ENCODE data around the gene MRPS18C. TPM values are rescaled to one million over a fixed set of nuclear protein-coding genes. Genes with fewer than 3 reads are reported as not detected.

MRPS18C gene
- total RNA-seq = 26.5 and 28.3 TPM in 2 replicates

DNA sequence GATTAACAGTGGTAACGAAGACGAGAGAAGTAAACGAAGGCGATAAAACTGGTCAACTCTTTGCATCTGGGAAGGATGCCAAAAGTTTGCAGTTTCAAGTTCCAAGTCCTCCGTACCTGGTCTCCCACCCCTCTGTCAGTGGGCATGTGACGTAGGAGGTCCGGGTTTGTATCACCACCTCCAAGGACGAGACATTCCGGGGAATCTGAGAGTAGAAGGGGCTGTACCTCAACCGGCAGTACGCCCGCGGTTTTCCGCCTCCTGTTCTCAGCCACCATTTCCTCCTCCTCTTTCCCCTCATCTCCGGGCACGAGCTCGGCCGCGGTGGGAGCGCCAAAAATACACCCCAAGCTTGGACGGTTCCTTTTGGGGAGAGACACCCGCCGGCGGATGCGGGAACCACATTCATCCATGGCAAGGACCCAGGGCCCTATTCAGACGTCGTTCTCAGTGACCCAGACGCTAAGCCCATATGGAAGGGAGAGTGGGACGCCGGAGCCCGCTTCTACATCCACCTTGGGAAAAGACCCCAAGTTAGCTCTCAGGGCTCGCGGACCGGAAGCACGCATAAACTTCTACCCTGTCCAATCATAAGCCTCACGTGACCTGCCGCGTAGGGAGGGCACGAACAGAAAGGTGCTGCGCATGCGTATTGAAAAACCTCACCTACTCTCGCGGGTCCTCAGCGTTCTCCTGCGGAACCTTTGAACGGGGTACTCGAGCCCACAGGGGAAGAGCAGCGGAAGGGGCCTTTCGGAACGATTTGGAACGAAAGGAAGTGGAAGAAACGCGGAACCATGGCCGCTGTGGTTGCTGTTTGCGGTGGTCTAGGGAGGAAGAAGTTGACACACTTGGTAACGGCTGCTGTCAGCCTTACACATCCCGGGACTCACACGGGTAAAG lies at the start of gene MRPS18C, which contains the start of gene HELQ:
Gene MRPS18C (plus strand): TSS at position 778 of the 903 bp plus-strand sequence. CDS start 20 bp downstream, at position 798.
Gene HELQ (minus strand): TSS at position 543 of the 903 bp plus-strand sequence. CDS start 130 bp downstream, at position 413.

DNA sequence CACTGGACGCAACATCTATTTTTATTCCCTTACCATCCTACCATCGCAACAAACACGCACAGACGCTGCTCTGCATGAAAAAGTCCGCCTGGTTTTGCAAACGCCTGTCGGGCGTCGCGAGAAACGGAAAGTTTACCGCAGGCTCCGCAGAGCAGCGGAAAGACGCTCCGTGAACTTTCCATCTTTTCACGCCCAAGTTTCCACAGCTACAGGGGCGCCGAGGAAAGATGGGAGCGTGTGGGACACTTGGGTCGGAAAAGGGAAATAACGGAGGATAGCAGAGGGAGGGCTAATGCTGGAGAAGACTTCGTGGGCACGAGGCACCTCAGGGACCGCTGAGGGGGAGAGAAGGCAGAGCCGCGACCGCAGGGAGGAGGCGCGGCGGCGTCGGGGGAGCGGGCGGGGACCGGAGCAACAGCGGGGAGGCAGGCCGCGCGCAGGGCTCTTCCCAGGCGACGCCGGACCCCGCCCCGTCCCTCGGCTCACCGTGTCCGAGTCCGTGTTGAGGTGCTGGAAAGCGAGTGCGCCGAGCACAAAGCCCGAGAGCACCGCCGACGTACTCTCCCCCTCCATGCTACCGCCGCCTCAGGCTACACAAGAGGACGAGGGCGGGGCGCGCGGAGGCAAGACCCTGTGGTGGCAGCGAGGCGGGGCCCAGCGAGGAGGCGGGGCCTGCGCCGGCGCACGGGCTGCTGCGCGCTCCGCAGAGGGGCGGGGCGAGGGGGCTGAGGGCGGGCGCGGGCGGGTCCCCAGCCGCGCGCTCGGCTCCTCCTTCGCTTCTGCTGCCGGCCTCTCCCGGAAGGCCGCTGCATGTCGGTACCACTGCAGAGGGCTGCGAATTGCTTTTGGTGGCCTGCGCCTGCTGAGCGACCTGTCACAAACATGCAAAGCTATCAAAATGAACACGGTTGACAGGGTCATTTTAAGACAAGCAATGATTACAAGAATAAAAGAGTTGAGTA lies 28.9 kb downstream of the MRPS18C start, which contains the start of gene ABRAXAS1:
Gene ABRAXAS1 (minus strand): TSS at position 601 of the 962 bp plus-strand sequence. CDS start 28 bp downstream, at position 573.

Other genes starting within 250 kb of the MRPS18C start
- gene COQ2, start 171.3 kb upstream of the MRPS18C start, total RNA-seq = 13.7 and 18.3 TPM in 2 replicates
- 0.83 and 1.1 TPM in 2 replicates for gene HPSE, start 121.2 kb upstream of the MRPS18C start, total RNA-seq
- 14.6 and 19.3 TPM in 2 replicates for gene HELQ, start 235 bp upstream of the MRPS18C start, total RNA-seq
- 15.9 and 18.4 TPM in 2 replicates for gene ABRAXAS1, start 29.0 kb downstream of the MRPS18C start, total RNA-seq
- 5.1 and 7.7 TPM in 2 replicates for gene GPAT3, start 80.0 kb downstream of the MRPS18C start, total RNA-seq